ENCODE data around the gene ABCG4.
"Not testable (repeated sequence)": the region's sequence is repeated elsewhere in the genome, so short reads cannot be mapped to it uniquely, and the experiment has no call there.

Gene ABCG4

DNA sequence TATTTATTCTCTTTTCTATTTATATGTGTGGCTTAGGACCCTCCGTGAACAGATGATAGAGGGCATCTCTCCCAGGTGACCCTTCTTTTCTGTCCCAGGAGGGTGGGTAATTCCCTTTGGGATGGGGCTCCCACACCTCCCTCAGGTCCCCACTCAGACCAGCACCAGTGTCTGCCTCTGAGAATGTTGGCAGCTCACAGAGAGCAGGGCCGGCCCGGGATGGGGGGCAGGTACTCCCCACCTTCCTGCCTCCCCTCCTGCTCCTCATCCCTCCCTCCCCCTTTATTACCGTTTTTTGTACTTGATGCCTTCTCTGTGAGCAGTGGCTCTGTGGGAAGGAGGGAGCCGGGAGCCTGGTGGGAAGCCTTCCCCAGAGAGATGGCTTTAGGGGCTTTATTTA lies 32.3 kb upstream of the ABCG4 start:
- DNase-seq, result no peak

DNA sequence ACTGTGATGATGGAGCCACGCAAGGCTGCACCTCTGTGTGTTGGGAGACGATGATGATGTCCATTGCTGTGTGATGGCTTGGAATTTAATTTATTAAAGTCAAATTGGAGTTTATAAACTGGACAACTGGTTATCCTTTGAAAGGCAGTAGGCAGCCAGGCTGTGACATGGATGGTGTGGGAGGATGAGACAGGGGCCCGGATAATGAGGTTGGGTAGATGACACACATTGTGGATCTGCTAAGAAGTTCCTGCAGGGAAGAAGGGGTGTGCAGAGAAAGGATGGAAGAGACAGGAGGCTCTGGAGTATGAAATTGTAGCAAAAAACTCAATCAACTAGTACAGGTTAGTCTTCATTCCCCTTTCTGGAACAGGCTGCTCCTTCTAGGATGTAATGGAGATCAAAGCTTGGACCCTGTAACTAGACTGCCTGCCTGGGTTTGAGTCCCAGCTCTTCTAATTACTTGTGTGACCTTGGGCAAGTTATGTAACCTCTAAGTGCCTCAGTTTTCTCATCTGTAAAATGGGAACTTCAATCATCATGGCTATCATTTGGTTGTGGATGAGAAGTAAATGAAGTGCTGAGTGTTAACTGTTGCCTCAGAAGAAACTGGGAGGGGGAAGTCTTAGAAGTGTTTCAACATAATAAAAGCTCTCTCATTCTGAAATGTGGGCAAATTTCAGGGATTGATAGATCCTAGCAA lies 31.7 kb upstream of the ABCG4 start:
- no peak for DNase-seq

- DNase-seq, result no peak
Measured at GRCh38 chr11:119118227-119118626, 30.6 kb upstream of the ABCG4 start.

DNA sequence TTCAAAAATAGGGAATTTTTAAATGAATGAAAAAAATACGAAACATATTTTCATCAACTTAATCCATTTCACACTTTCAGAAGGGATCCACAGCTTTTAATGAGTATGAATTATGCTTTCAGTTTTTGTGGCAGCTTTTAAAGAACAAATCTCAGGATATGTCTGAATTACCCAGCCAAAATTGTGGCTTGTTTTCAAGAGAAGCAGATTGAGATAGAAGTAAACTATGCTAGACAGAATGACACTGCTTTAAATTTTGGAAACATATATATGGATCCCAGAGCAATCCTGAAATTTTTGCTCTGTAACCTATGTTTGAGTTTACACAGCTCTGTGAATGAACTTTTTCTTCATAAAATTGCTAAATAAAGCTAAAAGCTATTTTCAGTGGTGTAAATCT lies 29.9 kb upstream of the ABCG4 start:
- no peak for DNase-seq

DNA sequence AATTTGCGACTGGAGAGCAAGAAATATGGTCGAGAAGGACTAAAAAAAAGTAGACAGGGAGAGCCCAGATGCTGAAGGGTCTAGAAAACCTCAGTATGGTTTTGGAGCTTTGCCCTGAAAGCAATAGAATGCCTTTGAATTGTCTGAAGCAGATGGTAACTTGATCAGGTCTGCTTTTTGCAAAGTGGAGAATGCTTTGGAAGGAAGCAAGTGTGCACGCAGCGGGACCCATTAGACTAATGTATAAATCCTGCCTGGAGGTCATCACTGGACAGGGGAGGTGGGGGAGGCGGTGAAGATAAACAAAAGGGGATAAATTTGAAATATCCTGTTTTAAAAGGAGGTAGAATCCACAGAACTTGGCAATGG lies 28.2 kb upstream of the ABCG4 start:
- peak; percentile 45 for DNase-seq

DNA sequence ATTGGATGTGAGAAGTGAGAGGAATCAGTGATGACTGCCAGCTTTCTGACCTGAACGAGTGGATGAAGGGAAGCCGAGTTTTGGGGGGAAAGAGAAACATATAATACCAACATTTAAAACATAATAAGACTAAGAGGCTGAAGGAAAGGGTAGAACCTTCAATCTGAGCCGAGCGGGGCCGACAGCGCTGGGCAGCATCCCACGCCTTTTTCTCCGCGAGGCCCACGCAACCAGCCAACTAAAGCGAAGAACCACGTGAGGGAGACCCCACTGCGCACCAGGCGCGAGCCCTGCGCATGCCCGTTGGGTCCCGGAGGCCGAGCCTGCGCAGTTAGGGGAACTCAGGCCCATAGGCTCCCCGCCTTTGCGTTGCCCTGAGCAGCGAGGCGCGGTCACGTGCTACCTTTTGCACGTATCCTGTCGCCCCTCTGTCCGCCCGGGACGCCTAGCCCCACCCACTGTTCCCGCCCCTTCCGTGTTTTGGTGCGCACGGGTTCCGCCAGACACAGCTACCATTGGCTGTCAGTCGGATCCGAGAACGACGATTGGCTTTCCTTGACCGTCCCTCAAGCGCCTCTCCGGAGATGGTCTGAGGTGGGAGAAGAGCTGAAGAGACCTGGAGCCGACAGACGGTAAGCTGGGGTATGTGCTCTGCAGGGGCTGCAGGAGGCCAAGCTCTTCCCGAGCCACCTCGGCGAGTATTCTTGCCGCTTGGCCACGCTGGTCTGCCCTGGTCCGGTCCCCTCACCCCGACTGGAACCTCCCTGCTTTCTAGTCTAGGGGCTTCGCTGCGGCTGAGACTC lies 27.6 kb upstream of the ABCG4 start, which contains the start of gene HINFP:
Gene HINFP, plus strand, starts transcription at position 573 of the 803 bp plus-strand sequence. CDS start 5,365 bp downstream, outside the sequence.
- DNase-seq, result peak; percentile 100

DNA sequence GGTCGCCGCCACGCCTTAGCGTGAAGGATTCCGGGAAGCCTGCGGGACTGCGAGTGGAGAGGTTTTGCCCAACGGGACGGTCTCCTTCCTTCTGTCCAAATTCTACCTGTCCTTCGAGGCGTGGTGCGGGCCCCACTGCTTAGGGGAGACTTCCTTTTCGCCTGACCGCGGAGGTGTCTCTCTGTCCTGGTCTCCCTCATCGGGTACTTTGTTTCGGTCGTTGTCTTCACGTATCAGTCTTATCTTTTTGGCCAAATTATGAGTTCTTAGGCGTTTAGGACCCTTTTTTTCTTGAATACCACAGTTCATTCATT lies 27.1 kb upstream of the ABCG4 start:
- no peak for DNase-seq

DNA sequence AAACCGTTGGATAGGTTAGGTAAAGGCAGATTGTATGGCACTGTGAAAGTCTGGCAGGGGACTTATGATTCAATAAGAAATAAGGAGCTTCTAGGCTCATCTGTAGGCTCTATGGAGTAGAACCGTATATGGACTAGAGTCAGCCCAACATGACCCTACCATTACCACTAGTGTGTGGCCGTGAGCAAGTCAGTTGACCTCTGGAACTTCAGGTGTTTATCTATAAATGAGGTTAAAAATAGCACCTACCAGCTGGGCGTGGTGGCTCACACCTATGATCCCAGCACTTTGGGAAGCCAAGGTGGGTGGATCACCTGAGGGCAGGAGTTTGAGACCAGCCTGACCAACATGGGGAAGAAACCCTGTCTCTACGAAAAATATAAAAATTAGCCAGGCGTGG lies 23.0 kb upstream of the ABCG4 start:
- no peak for DNase-seq

- DNase-seq, result no peak
Measured at GRCh38 chr11:119126675-119127268, 22.1 kb upstream of the ABCG4 start.

DNA sequence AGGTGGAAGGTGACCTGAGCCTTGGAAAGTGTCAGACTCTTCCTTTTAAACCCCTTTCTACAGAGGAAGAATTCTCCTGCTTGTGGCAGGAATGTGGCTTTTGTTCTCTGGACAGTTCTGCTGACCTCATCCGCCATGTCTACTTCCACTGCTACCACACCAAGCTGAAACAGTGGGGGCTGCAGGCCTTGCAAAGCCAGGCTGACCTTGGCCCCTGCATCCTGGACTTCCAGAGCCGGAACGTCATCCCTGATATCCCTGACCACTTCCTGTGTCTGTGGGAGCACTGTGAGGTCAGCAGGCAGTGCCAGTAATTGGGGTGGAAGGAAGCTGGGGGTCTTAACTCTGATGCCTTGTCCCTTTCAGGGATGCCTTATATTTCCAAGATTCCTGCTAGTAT lies 18.2 kb upstream of the ABCG4 start:
- DNase-seq, result no peak

- DNase-seq, result no peak
Measured at GRCh38 chr11:119134389-119134978, 14.4 kb upstream of the ABCG4 start.

- DNase-seq, result not testable (repeated sequence)
Measured at GRCh38 chr11:119139276-119139675, 9.6 kb upstream of the ABCG4 start.

DNA sequence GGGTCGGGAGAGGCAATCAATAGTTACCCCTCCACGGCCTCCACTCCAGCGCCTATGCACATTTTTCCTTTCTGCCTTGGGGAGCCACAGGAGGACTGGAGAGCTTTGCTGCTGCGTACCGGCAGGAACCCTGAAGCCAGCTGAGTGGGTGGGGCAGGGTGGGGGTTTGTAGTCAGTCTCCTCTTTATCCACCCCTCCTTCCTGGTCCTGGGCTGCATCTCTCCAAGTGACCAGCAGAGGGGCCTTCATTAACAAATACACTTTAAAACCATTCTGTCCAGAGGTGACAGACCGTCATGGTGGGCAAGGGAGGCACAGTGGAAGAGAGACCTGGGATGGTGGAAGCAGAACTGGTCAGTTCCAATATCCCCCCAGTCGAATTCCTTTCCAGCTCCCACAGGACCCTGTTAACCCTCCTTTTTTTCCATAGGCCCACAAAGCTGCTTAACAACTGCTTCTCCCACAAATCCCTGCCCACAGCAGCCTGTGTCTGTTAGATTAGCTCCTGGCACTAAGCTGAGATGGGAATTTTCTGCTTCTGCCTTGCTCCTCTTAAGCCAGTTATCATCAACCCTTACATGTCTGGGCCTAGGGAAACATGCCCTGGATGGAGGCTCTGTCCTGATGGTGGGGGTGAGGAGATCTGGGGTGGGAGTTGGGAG lies 3.9 kb upstream of the ABCG4 start:
- DNase-seq, result peak; percentile 29

- DNase-seq, result no peak
Measured at GRCh38 chr11:119145551-119145950, 3.3 kb upstream of the ABCG4 start.

- peak; percentile 28 for DNase-seq
Measured at GRCh38 chr11:119147604-119148333, 1.1 kb upstream of the ABCG4 start.

DNA sequence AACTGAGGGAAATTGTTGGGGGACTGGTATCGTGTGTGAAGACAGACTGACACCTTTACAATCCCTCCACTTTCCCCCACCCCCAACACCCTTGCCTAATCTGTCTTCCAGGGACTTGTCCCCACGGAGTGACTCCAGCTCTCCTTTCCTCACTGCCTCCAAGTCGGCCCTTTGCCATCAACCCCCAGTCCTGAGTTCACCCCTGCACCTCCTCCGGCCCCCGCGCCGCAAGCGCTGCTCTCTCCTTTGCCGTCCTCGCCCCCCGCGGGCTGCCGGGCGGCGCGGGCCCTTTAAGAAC lies 183 bp upstream of the ABCG4 start:
- no peak for DNase-seq

DNA sequence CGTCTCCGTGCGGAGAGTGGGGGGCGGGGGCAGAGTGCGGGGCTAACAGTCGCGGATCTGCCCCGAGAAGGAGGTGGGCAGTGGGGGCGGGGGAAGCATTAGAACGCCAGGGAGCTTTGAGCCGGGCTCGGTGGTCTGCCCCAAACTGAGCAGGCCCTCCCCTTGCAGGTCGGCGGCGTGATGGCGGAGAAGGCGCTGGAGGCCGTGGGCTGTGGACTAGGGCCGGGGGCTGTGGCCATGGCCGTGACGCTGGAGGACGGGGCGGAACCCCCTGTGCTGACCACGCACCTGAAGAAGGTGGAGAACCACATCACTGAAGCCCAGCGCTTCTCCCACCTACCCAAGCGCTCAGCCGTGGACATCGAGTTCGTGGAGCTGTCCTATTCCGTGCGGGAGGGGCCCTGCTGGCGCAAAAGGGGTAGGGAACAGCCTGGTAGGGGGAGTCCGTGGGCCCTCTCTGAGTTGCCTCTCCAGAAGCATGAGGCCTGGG lies 979 bp downstream of the ABCG4 start:
- no peak for DNase-seq

DNA sequence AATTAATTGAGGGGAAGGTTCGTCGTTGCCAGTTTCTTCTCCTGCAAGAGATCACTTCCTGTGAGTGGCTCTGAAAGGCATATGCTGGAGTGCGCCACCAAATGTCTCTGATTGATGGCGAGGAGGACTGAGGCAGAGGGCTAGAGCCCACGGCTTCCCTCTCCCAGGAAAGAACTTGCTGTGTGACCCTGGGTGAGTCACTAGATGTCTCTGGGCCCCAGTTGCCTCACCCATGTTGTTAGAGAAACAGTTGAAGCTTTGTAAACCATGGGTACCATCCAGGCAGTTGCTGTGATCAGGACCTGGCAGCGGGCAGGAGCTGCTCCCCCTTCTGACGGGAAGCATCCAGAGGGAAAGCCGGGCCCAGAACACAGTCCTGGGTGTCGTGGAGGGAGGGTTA lies 3.2 kb downstream of the ABCG4 start:
- no peak for DNase-seq

- no peak for DNase-seq
Measured at GRCh38 chr11:119152604-119153003, 3.8 kb downstream of the ABCG4 start.

- no peak for DNase-seq
Measured at GRCh38 chr11:119153049-119153818, 4.4 kb downstream of the ABCG4 start.

DNA sequence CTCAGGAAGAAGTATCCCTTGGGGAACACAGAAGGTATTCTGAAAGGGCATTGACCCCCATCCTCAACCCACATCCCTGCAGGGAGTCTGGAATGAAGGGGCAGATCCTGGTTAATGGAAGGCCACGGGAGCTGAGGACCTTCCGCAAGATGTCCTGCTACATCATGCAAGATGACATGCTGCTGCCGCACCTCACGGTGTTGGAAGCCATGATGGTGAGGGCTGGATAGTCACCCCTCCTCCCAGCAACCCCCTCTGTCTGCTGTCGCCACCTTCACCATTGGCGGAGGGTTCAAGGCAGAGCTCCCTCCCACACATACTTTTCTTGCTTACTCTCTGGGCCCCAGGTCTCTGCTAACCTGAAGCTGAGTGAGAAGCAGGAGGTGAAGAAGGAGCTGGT lies 5.3 kb downstream of the ABCG4 start:
- DNase-seq, result no peak

Measured in NCI-H1105 (cell line).